Esophagus squamous epithelium (tissue), 5 donors: Measurements from ENCODE around the gene ZCWPW1. TPM values are rescaled to one million over a fixed set of nuclear protein-coding genes. Genes with fewer than 3 reads are reported as not detected.

ENCODE experiments used
- DNase-seq: peaks from one replicate; lab custom pipeline; 2025; lab: John Stamatoyannopoulos, UW
- H3K27ac ChIP-seq, 4 donors: fragments of 200-600 bp; sonication (generic); one replicate each; pipeline ENCODE4 v1.5.1; 2016 to 2019; ENCODE audit warnings: mild to moderate bottlenecking in 1 of 4
- H3K27me3 ChIP-seq, 4 donors: fragments of 200-600 bp; sonication (generic); 1 replicate in 3 of 4; 2 replicates in 1 of 4; pipeline versions ENCODE4 v1.5.1 to v1.6.0; 2017 to 2021; ENCODE audit warnings: antibody characterized with exemption in 1 of 4
- H3K36me3 ChIP-seq, 3 donors: fragments of 200-600 bp; sonication (generic); one replicate each; pipeline ENCODE4 v1.5.1; 2016 to 2019
- H3K4me1 ChIP-seq, 3 donors: fragments of 200-600 bp; sonication (generic); one replicate each; pipeline ENCODE4 v1.5.1; 2017 to 2019
- H3K4me3 ChIP-seq, 4 donors: fragments of 200-600 bp; sonication (generic); 1 replicate in 3 of 4; 2 replicates in 1 of 4; pipeline ENCODE4 v1.5.1; 2016 to 2019; ENCODE audit warnings: mild to moderate bottlenecking in 2 of 4, moderate library complexity in 1 of 4
- H3K9me3 ChIP-seq, 3 donors: fragments of 200-600 bp; sonication (generic); one replicate each; pipeline ENCODE4 v1.5.1; 2016 to 2019
- CTCF ChIP-seq, 6 experiments: fragments of 450-650 bp in 4 of 6; fragments of 200-600 bp in 2 of 6; sonication (generic) in 2 of 6; IDR thresholded peaks; one replicate each; pipeline ENCODE4 v1.5.1; 2016 to 2019; ENCODE audit warnings: antibody characterized with exemption in 6 of 6, mild to moderate bottlenecking in 4 of 6, moderate library complexity in 4 of 6
- POLR2A ChIP-seq, 4 donors: fragments of 450-650 bp; IDR thresholded peaks; one replicate each; pipeline ENCODE4 v1.6.1; 2017; ENCODE audit warnings: antibody characterized with exemption in 4 of 4, mild to moderate bottlenecking in 4 of 4, moderate library complexity in 3 of 4
- WGBS, 2 donors: methylation state at CpG; one replicate each; pipeline ENCODE4 v1.1.5; 2018; 5-methylcytosine and 5-hydroxymethylcytosine counted together
- intact Hi-C: fragments of 100-400 bp; cut with DNase I; formaldehyde crosslinking; loops from one replicate; pipeline ENCODE4 v1.15.0; 2022
- total RNA-seq, 4 donors: library from RNA; depleted of rRNA; stranded (reverse); fragments of >200 nt; gene quantifications; one replicate each; pipeline ENCODE4 v1.1.0, GENCODE V29; 2016
- donor health status: DM: yes; HTN: yes; CAD: no.

Gene ZCWPW1
- total RNA-seq, 4 donors from 2014 or later = 0.83 to 4.2 (median 1.5) TPM

- intact Hi-C loops = no loop called here
- Histone ChIP-seq H3K4me3 (no peak overlapping the region), H3K27me3 (no peaks in the 10 kb centered on the region), H3K4me1 (peaks cover 0 to 4% (median 0%) of the 10 kb centered on the region in 3 donors), H3K27ac (no peak overlapping the region), H3K9me3 (no peaks in the 10 kb centered on the region), H3K36me3 (no peaks in the 10 kb centered on the region)
- no peak for TF ChIP-seq CTCF (IDR thresholded peaks at IDR 0.05)
- no peak for TF ChIP-seq POLR2A (IDR thresholded peaks at IDR 0.05)
- 39 to 59% methylated on average over 2 of the region's 2 CpGs for whole genome bisulfite sequencing, 2 donors
- DNase-seq = no peak
These were observed 30.3 kb downstream of the ZCWPW1 start for GRCh38 chr7:100398239-100398638.

- Histone ChIP-seq H3K36me3 (no peaks in the 10 kb centered on the region), H3K27me3 (no peaks in the 10 kb centered on the region), H3K27ac (no peak overlapping the region), H3K9me3 (no peaks in the 10 kb centered on the region), H3K4me3 (no peak overlapping the region), H3K4me1 (peaks cover 0 to 4% (median 0%) of the 10 kb centered on the region in 3 donors)
- 54 to 72% methylated on average over 10 to 11 of the region's 13 CpGs for WGBS, 2 donors
- intact Hi-C loops = no loop called here
- TF ChIP-seq CTCF (IDR thresholded peaks at IDR 0.05) (no peak), POLR2A (IDR thresholded peaks at IDR 0.05) (no peak)
- no peak for DNase-seq
These were observed 31.0 kb downstream of the ZCWPW1 start for GRCh38 chr7:100397315-100398081.

- H3K4me3 ChIP-seq = no peak overlapping the region
- intact Hi-C loops = no loop called here
- no peak overlapping the region for H3K27ac ChIP-seq
- TF ChIP-seq CTCF (IDR thresholded peaks at IDR 0.05) (no peak), POLR2A (IDR thresholded peaks at IDR 0.05) (no peak)
- 52 to 68% methylated on average over 9 of the region's 9 CpGs for WGBS, 2 donors
- H3K27me3 ChIP-seq = no peaks in the 10 kb centered on the region
- no peak for DNase-seq
- no peaks in the 10 kb centered on the region for H3K36me3 ChIP-seq
- H3K4me1 ChIP-seq = peaks cover 0 to 4% (median 0%) of the 10 kb centered on the region in 3 donors
- H3K9me3 ChIP-seq = no peaks in the 10 kb centered on the region
These were observed 32.0 kb downstream of the ZCWPW1 start for GRCh38 chr7:100396421-100396982.

- H3K4me3 ChIP-seq = no peak overlapping the region
- peaks cover 0 to 4% (median 0%) of the 10 kb centered on the region in 3 donors for H3K4me1 ChIP-seq
- H3K27me3 ChIP-seq = no peaks in the 10 kb centered on the region
- no peaks in the 10 kb centered on the region for H3K9me3 ChIP-seq
- no peak overlapping the region for H3K27ac ChIP-seq
- no peak for DNase-seq
- intact Hi-C loops = no loop called here
- no peaks in the 10 kb centered on the region for H3K36me3 ChIP-seq
- TF ChIP-seq CTCF (IDR thresholded peaks at IDR 0.05) (no peak), POLR2A (IDR thresholded peaks at IDR 0.05) (no peak)
- 70 to 74% methylated on average over 2 of the region's 2 CpGs for WGBS, 2 donors
These were observed 34.4 kb downstream of the ZCWPW1 start for GRCh38 chr7:100394077-100394476.

GRCh38 chr7:100393233-100393905 lies 35.1 kb downstream of the ZCWPW1 start:
- no peak for TF ChIP-seq CTCF (IDR thresholded peaks at IDR 0.05)
- no peak for TF ChIP-seq POLR2A (IDR thresholded peaks at IDR 0.05)
- Histone ChIP-seq H3K4me3 (no peak overlapping the region), H3K27me3 (no peaks in the 10 kb centered on the region), H3K36me3 (no peaks in the 10 kb centered on the region), H3K9me3 (no peaks in the 10 kb centered on the region), H3K27ac (no peak overlapping the region), H3K4me1 (peaks cover 0 to 4% (median 0%) of the 10 kb centered on the region in 3 donors)
- WGBS, 2 donors = 55 to 58% methylated on average over 4 of the region's 4 CpGs
- DNase-seq = no peak
- intact Hi-C loops = no loop called here
